ENCODE results near the gene TMEM132C.

The TMEM132C gene

DNA sequence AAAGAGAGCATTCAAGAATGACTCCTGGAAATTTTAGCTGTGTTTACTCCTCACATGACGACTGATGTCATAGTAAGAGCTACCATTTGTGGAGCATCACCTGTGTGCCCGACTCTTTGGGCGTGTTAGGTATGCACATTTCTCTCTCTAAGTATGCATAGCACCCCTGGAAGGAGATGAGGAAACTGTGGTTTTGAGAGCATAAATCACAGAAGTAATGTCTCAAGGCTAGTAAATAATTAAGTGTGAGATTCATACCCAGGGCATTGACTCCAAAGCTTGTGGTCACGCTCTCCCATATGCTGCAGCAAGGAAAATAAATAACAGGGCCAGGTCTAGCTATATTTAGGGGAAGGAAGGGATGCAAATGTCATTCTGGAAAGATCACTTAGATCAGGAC lies 340.7 kb downstream of the TMEM132C start:
- DNase-seq (ENCODE audit: low read depth in 2 of 2): no peak

DNA sequence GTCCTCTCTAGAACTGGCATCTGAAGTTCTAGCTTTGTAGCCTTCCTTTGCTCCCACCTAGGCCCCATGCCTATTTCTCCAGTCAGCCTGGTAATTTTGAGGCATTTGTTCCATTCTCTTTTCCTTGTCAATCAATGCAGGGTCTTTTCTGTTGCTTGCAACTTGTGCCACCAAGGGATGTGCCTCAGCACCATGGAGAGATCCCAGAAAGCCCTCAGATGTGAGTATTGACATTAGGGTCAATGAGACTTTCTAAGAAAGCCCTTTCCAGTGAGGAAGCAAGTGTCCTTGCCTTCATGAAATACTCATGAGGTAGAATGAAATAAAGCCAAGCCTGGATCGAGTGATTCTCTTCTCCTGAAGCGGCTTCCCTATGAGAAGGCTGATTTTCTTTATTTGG lies 342.9 kb downstream of the TMEM132C start:
- no peak for DNase-seq (ENCODE audit: low read depth in 2 of 2)

DNA sequence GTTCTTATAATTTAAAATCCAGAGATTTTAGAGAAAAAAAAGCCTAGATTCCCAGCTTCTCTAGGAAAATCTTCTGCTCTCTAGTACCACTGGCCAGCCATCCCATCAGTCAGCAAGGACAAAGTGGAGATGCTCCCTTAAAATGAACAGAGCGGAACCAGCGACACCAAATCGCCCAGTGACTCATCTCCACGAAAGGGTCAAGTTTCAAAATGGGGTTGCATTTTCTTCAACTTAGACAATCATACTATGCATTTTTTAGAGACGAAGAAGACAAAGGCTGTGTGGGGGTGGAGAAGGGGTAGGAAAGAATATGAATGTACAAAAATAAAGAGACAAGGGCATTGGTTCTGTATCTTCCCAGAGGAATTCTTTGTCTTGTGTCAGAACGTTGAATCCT lies 344.8 kb downstream of the TMEM132C start:
- DNase-seq (ENCODE audit: low read depth in 2 of 2): no peak

DNA sequence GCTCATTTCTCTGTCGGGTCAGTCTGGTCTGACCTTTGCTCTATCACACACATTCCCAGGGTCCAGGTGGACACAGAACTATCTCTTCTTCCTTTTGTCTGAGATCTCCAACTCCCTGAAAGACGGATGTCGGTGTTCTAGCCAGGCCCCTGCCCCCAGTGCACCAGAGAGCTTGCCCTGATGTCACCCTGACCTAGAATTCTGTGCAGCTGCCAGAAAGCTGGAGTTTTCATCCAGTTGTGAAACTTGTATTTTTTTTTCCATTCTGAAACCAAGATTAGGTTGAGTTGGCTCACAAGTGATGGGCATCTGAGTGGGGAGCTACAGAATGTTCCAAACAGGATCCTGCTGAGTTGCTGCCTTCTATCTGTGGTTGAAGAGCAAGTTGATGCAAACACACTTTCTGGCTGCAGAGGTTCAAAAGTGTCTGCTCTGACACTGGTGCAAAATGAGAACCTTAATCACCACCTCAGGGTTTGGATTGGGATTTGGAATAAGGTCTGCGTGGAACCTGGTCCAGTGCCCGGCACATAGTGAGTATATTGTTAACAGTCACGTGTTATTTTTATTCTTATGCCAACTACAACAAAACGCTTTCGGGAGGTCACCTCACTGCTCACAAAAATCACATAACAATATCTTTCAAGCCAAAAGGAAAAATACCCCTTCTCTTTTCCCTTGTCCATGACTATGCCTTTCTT lies 345.3 kb downstream of the TMEM132C start:
- no peak for DNase-seq (ENCODE audit: low read depth in 2 of 2)

DNA sequence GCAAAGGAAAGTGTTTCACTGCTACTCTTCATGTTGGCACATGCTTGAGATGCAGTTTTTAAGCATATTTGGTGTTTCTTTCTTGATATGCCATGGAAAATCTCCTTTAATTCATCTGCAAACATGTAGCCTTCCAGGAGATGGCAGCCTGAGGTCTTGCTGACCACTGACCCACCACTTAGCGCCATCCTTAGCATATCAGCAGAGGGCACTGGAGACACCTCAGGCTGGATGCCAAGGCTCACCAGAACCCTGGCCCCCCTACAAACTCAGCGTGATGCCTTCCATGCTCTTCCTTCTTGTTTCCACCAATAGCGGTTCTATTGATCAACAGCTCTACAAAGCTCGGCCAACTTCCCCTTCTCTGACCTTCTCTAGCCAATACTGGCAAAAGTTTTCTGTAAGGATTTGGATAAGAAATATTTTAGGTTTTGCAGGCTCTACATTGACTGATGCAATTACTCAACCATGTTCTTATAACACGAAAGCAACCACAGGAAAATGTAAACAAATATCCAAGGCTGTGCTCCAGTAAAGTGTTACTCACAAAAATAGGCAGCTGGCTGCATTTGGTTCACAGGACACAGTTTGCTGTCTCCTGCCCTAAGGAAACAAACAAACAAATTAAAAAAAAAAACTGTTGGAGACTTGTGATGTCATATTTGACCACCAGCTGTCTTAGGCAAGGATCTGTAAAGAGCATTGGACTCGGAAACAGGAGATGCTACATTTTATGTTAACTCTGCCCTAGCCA lies 347.0 kb downstream of the TMEM132C start:
- no peak for DNase-seq (ENCODE audit: low read depth in 2 of 2)

DNA sequence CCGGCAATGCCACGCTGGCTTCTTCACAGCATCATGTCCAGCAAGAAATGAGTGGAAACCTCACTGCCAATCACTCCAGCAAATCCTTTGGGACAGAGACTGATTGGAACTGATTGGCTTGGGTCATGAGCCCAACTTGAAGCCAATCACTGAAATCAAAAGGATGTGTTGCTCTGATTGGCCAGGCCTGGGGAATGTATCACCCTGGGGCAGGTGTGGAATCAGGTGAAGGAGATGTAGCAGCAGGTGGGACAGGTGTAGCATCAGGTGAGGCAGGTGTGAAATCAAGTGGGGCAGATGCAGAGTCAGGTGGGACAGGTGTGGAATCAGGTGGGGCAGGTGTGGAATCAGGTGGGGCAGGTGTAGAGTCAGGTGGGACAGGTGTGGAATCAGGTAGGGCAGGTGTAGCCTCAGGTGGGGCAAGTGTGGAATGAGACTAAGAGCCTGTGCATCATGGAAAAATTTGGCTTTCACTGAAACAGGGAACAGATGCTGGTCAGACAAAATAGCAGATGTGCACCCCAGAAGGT lies 350.4 kb downstream of the TMEM132C start:
- no peak for DNase-seq (ENCODE audit: low read depth in 2 of 2)

DNA sequence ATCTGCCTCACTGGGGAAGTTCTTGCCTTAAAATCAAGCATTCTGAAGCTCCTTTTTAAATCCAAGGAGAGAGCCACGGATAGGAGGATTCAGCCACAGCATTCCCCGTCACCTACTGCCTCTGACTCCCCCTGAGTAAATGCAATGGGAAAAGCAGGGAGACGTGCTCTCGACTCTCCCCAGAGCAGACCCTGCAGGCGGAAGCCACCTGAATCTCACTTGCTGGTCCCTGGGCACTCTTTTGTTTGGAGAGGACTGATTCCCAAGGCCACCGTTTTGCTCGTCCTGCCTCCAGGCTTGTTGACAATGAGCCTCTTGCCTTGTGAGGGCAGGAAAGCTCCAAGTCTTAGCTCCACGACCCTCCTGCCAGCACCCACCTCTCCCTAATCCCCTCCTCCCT lies 352.3 kb downstream of the TMEM132C start:
- no peak for DNase-seq (ENCODE audit: low read depth in 2 of 2)

DNA sequence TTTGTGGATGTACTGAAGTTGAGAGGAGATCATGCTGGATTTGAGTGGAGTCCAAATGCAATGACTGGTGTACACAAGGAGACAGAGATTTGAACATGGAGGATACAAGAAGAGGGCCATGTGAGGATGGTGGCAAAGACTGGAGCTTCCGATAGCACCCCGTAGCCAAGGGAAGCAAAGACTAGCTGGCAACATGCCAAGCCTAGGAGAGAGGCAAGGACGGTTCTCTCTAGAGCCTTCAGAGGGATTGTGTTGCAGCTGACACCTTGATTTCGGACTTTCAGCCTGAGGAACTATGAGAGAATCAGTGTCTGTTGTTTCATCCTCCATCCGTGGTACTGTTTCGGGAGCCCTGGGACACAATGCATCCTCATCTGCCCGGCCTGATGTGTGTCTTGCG lies 354.3 kb downstream of the TMEM132C start:
- DNase-seq (ENCODE audit: low read depth in 2 of 2): no peak

DNA sequence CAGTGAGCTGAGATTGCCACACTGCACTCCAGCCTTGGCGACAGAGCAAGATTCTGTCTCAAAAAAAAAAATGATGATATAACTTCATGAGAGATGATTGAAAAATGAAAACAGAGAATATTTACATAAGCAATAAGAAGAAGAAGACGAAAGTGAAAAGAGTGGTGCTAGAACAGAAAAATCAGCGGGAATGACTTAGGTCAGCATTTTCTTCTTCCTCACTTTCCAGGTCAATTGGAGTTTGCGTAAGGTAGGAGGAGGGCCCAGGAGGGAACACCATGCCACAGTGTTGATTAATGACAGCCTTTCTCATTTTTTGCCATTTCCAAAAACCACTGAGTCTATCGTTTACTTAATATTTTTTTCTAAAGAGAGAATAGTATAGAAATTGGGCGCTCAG lies 356.8 kb downstream of the TMEM132C start:
- no peak for DNase-seq (ENCODE audit: low read depth in 2 of 2)

DNA sequence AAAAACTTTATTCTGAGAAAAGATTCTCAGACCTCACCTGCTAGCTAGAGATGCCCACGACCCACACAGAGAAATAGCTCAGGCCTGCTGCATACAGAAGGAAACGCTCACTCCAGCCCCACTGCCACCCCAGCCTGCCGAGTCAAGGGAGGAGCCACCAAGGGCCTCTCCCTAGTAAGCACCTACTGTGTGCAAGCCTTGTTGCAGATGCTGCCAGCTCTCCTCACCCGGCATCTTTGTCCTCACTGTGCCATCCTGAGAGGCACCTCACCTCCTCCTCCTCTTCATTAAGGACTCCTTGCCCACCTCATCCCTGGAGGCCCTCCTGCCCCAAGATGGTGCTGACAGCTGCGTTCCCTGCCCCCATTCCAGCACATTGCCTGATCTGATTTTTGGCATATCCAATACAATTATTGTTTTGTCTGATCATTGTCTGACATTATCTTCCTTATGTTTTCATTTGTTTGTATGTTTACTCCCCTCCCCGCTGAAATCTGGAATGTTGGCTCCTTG lies 359.9 kb downstream of the TMEM132C start:
- no peak for DNase-seq (ENCODE audit: low read depth in 2 of 2)

DNA sequence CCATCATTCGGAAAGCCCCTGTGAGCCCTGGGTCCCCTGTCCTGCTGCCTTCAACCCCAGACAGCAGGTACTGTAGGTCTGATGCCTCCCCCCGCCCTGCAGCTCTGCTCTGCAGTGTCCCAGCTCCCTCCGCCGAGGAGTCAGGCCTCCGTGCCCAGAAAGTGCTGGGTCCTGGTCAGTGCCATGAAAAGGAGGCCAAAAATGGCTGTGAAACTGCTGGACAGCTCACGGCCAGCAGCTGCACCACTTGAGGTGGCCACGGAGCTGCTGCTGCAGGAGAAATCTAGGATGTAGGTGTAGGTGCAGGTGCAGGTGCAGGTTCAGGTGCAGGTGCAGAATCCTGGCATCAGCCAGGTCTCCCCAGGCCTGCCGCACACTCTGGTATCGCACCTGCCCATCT lies 360.7 kb downstream of the TMEM132C start:
- no peak for DNase-seq (ENCODE audit: low read depth in 2 of 2)

DNA sequence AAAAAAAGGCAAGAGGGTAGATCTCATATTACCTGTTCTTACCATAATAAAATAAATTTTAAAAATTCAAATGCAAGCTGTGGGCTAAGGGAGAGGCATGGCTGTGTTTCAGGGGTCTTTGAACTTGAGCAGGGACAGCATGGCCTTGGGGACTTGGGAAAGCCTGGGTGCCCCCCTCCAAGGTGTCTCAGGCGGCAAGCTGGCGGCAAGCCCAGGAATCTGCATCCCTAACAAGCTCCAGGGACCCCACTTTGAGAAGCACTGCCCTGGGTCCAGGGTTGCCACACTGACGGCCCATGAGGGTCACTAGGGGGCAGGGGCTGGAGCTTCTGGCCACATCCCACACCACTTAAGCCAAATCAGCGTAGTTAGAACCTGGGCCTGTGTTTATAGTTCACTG lies 363.0 kb downstream of the TMEM132C start:
- DNase-seq (ENCODE audit: low read depth in 2 of 2): no peak

DNA sequence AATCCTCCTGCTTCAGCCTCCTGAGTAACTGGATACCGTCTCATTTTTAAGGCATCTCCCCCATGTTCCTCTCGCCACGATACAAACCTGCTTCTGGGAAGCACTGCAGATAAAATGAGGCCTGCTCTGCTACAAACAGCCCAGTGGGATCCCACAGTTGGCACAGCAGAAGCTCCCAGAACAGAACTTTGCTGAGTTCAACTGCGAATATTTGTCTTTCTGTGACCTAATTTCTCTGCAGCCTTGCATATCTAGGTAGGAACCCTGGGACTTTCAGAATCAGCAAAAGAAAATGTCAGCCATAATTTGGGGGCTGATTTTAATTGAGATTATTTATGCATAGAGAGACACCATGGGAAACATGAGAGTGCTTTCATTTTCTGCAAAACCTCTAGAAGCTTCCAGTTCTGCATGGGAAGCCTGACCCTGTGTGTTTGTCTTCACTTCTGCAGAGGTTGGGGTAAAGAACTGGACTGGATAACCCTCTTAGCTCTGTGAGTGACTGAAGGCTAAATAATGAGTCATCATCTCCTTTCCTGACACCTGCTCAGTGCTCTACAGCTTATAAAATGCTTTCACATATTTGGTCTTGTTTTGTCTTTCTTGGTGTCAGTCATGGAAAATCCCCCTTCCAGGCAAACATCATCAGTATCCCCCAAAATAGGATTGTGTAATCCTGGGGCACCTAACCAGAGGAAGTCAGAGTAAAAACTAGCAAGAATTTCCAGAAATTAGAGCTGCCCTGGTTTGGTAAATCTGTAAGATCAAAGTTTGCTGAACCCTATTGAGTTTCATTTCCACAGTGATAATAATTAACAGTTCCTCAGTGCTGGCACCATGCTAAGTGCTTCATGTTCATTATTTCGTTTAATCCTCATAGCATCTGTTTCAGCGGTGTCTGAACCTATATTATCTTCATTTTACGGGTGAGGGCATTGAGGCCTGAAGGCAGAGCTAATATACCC lies 371.0 kb downstream of the TMEM132C start:
- no peak for DNase-seq (ENCODE audit: low read depth in 2 of 2)

DNA sequence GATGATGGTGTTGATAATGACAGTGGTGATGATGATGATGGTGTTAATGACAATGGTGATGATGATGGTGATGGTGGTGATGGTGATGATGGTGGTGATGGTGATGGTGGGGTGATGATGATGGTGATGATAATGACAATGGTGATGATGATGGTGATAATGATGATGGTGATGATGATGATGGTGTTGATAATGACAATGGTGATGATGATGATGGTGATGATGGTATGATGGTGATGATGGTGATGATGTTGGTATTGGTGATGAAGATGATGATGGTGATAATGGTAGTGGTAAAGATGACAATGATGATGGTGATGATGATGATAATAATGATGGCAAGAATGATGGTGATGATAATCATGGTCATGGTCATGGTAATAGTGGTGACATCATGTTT lies 372.1 kb downstream of the TMEM132C start:
- no peak for DNase-seq (ENCODE audit: low read depth in 2 of 2)

DNA sequence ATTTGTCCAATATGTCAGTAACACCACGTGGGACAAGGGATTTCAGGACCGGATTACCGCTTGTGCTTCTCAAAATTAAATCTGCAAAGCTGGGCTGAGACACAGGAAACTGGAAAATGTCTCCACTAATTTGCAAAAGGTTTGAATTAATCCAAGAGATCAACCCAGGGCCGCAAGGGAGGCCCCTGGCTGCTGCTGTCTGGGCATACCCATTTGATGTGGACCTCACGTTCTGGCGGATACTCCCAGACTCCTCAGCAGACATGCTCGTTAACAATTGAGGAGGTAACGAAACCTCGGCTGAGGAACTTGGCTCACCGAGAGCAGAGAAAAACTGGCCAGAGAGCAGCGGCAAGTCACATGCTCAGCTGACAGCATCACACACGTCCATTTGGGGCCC lies 376.2 kb downstream of the TMEM132C start:
- DNase-seq (ENCODE audit: low read depth in 2 of 2): no peak

DNA sequence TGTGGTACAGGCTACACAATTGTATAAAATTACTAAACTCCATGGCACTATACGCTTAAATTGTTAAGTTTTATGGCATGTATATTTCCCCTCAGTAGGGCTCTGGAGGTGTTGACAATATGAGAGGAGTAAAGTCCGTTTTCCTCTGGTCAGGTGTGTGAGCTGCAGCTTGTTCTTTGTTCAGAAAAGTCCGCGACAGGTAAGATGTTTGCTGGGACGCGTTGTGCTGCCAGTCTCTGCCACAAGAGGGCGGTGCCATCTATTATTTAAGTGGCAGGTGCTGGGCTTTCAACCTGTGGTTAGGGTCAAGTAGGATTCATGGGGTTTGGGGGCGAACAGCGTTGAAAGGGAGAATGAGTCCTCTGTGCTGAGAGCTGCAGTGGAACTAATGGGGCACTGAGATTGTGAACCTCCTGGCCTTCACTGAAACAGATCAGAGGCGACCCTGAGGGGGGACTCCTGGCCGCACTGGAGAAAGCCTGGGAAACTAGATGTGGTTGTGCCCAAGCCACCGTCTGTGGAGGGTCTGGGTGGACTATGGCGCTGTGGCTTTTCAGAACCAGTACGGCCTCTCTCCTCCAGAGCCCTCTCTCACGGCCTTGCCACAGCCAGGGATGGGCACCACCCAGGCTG lies 377.8 kb downstream of the TMEM132C start:
- DNase-seq (ENCODE audit: low read depth in 2 of 2): peak in 1 of 2 experiments; percentile 20

DNA sequence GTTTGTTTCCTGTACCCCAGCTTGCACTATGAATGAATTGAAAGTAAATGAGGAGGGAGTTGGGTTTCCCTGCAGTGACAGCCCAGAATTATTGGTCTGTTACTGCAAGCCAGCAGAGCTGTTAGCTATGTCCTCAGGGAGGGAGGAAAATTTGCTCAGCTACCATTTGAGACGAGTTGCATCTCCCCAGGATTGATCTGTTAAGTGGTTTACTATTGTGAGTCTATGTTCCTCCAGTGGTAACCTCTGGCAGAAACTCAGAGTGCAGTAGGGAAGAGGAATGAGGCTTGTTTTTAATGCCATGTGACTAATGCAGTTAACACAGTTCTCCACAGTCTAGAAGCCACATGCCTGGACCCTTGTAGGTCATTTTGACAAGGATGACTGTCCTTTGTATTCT lies 382.9 kb downstream of the TMEM132C start:
- no peak for DNase-seq (ENCODE audit: low read depth in 2 of 2)

DNA sequence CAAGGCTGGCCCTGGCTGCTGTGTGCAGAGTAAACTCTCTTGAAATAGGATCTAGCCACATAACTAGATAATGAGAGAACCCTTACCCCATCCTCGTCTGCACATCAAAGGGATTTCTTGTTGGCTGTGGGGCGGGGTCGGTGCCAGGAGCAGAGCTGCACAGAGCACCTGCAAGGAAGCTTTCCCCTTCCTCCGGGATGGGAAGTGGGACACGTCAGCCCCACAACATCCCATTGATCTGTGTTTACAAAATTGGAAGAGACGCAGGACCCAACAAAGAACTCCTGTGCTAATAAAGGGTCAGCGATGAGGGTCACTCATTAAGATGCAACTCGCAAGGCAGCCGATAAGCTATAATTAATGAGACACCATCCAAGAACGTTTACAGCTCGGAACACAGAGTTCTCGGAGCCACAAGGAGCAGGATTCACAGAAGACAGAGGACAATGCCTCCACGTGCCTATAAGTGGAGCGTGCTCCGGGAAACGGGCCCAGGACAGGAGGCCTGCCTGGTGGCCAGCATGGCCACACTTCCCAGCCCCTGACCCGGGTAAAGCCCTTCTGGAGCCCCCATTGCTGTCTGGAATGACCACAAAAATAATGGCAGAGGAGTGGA lies 385.3 kb downstream of the TMEM132C start:
- DNase-seq (ENCODE audit: low read depth in 2 of 2): no peak

DNA sequence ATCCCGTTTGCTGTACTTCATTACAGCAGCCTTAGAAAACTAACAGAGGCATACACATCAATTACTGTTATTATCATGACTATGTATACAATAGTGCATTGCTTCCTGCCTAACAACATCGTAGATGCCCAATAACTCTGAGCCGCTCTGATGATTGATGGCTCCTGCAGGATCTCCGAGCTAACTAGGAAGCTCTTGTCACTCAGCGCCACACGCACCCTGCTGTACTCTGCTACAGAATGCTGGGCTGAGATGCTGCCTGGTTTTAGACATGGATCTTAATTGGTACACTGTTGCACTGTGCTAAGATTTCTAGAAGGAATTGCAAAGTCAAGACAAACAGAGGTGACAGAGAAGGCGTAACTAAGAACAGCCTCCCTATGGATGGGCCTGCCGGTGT lies 387.5 kb downstream of the TMEM132C start:
- DNase-seq (ENCODE audit: low read depth in 2 of 2): no peak

DNA sequence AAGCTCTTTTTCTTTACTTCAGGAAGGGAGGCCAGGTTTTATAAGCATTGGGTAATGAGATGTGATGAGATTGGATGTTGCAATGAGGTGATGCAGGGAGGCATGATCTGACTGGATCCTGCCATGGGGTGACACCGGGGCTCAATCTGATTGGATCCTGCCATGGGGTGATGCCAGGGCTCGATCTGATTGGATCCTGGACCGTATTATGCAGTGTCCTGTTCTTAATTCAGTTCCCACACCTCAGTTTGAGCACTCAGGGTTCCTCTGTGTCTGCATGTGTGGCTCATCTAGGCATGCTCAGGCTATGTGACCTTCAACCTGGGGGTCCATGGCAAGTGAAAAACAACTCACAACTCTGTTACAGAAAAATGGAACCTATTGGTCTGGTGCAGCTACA lies 390.4 kb downstream of the TMEM132C start:
- DNase-seq (ENCODE audit: low read depth in 2 of 2): no peak

Measured in stimulated activated CD4-positive, alpha-beta T cell treated with anti-CD3 and anti-CD28 coated beads, Interleukin-12 subunit alpha, Interleukin-12 subunit beta, amount 100 ng/mL, for 24 hours (primary cell).